ENCODE data around the gene JARID2.

Gene JARID2

DNA sequence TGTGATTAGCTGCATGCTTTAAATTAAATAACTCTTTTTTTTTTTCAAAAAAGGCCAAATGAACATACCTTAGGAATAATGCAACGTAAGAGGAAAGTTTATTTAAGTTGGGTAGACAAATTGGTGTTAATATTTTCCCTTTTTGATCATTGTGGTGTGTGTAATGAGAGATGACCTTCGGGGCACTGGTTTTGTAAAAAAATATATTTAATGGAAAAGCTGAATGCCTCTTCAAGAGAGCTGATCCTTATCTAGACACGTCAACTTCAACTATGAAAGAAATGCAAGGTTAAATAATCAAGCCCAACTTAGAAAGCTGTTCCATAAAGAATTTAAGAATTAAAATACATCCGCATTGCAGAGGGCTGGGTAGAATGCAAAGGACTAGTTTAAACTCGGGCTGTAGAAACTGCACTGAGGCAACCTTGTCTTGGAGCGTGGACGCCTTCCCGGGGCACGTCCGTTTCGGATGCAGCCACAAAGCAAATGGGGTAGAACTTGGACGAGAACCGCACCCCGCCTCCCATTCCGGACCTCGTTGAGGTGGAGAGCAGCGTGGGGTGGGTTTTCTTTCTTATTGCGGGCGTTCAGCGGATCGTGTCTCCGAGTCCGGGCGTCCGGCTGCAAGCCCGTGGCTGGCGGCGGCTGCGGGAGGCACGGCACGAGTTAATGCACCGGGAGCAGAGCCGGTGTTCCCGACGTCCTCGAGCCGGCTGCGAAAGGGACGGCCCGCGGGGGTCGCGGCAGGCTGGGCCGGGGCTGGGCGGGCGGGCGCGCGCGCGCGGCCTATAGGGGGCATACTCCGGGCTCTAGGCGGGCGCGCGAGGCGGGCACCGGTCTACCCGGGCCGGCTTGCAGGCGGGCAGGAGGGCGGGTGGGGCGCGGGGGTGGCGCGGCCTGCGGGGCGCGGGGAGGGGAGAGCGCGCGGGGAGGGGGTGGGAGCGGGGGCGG, 1.9 kb downstream of the JARID2 start:
- DNase-seq = peak; percentile 41 to 51

DNA sequence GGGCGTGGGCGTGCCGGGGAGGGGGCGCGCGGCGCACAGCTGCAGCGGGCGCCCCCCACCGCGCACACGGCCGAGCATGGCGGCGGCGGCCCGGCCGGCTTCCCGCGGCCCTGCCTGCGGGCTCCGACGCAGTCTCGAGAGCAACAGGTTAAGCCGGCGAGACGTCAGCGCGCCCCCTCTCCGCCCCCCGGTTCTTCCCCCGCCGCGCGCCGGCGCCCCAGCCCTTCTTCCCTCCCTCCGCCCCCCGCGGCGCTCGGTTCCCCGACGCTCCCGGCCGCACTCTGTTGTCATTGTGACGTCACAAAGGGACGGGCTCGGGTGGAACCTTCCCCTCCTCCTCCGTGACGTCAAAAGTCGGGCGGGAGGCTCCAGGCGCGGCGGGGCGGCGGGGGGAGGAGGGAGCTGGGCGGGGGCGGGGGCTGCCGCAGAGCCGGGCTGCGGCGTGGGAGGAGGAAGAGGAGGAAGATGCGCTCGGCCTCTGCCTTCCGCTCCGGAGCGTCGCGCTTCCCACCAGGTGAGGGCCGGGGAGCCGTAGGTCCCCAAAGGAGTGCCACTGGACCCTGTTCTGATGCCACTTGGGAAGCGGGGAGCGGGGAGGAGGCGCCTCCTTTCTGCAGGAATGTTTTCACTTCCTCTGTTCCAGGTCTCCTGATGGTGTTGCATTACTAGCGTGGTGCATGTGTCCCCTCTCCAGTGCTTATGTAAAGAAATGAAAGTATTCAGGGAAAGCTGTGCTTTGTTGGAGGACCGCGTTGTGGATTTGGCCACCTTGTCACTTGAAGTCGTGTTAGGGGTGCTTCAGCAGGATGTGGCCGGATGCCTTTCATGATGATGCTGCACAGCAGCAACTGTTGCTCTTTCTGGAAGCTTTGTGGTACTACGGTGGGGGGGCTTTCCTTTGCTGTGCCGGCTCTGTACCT, 2.8 kb downstream of the JARID2 start:
- DNase-seq = peak; percentile 88 to 89

DNA sequence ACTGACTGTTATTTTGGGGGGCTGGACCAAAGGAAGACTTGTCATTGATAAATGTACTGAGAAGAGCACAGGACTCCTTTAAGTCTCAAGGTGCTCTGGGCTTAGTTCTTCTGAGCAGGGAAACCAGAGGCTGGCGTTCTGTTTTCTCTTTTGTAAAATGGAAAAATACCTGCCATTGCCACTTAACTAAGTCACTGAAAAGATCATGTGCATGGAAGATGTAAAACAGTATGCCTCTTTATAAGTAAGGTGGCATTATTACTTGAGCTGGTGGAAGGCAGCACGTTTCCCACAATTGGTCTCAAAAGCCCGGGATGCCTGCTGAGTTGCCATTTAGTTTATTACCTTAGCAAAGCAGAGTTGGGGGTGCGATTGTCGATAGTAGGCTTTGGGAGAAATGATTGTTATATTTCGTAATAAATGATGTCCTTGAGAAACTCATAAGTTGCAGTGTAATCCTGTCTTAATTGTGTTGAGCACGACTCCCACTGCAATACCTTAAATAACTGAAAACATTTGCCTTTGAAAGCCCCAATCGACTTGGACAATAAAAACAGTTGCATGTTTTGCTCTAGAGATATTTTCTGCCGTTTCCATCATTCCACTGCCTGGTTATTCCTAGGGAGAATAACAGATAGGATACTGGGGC, 3.6 kb downstream of the JARID2 start:
- no peak for DNase-seq

DNA sequence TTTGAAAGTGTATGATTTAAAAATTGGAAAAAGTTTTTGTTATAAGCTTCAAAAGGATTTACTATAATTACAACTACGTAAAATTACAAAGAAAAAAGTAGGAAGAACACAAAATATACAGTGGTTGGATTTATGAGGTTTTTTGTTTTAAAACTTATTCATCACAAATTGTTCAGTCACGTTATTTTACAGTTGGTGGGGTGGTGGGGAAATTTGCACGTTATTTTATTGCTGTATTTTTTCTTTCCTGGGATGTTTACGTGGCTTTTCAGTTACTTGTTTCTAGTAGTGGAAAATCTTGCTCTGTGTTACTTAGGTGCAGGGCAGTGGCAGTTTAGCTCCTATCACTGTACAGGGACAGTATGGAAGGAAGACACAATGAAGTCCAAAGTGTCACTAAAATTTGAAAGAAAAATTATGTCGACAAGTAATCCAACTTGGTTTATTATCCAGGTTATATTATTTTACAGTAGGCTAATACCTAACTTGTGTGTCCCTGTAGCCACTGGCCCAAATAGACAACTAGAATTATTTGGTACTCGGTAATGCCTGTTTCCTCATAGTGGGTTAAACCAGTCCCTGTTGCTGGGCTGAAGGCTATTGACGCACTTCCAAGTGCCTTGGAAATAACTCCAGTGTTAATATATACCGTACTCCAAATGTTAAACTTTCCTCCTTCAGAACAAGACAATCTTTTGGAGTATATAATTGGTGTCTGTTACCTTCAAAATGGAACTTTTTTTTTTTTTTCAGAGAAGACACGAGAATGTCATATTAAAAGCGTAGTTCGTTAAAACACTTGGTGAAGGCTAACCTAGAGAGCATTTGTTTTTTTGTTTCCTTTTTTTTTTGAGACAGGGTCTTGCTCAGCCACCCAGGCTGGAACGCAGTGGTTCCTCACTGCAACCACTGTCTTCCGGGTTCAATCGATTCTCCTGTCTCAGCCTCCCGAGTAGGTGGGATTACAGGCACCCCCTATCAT, 4.6 kb downstream of the JARID2 start:
- DNase-seq = no peak

DNA sequence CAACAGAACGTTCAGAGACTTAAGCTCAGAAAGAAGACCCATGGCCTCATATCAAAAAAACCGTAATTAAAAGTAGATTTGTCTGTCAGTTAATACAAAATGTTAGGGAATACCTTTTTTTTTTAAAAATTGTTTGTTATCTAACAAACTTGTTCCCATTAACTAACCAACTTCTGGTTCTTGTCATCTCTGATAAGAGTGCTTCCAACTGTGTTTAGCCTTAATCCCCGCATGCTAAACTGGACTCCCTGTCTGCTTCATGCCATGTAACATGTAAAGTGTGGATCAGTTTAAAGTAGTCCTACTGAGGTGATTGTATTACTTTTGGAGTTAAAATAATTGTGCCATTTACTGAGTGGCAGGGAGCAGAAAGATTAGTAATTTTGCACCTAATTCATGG, 6.3 kb downstream of the JARID2 start:
- DNase-seq = no peak

DNA sequence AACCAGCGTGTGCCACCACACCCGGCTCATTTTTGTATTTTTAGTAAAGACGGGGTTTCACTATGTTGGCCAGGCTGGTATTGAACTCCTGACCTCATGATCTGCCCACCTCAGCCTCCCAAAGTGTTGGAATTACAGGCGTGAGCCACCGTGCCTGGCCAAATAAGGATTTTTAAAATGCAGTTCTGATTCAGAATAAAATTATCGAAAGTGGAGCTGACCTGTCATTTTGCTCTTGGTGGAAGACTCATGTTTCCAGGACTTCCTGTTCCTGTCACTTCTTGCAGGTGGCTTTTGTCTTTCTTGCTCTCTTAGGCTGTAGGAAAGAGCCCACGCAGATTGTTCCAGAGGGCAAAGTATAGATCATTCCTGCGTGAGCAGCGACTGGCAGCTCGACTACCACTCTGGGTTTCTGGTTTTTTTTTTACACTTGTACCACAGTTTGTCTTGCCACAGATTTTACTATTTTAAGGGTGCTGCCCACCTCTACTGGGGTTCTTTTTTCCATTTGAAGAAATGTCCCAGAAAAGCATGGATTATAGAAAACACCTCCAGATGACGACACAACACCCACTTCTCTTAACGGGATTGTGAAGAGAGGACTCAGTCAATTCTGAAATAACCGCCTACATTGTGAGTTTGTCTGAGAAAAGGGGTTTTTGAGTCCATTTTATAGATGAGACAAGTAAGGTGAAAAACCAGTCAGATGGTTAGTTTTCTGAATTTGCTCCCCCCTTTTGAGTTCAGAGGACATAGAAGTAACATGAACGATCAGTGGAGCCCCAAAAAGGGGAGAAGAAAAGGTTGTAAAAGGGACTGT, 7.5 kb downstream of the JARID2 start:
- no peak for DNase-seq

DNA sequence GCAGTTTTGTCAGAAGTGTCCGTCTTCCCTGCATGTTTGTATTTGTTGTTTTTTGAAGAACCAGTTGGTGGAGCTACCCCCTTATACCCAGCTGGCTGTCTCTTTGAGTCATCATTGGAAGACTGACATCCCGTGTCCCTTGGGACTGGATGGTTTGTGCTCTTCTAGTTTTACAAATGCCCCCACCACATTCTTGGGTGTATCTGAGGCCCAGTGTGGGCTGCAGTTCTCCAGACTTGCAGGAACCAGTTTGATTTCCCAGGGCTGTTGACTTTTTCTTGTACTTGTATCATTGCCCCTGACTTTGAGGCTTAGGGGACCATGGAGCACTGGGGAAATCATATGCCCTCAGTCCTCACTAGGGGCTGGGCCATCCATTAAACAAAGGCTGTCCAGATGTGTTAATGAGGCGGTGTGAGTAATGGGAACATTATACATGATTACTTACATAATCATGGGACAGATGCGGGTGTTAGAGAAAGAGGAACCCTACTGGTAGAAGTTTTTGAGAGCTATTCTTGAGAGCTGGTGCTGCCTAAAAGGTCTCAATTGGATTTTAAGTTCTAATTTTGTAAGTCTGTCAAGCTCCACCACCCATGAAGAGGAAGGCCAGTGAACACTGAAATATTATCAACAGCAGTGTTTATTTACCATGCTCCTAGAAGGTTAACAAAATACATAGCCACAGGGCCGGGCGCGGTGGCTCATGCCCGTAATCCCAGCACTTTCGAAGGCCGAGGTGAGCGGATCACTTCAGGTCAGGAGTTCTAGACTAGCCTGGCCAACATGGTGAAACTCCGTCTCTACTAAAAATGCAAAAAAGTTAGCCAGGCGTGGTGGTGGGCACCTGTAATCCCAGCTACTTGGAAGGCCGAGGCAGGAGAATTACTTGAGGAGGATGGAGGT, 8.5 kb downstream of the JARID2 start:
- no peak for DNase-seq

DNA sequence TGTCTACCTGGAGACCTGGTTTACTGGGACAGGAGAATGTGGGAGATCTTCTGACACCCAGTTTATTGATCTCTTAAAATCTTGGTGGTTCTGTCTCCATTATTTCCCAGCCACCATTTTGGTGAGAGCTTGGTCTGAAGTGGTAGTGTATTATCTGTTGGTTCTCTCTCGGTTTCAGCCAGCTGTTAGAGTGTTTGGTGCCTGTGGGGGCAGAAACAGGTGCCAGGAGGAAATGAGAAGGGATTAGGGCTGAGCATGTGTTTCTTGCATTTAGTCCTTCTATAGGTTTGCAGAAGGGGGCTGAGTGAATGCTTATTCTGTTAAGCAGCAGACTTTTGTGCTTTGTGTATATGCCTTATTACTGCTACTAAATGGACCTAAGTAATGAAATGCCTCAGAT, 9.6 kb downstream of the JARID2 start:
- DNase-seq = no peak

DNA sequence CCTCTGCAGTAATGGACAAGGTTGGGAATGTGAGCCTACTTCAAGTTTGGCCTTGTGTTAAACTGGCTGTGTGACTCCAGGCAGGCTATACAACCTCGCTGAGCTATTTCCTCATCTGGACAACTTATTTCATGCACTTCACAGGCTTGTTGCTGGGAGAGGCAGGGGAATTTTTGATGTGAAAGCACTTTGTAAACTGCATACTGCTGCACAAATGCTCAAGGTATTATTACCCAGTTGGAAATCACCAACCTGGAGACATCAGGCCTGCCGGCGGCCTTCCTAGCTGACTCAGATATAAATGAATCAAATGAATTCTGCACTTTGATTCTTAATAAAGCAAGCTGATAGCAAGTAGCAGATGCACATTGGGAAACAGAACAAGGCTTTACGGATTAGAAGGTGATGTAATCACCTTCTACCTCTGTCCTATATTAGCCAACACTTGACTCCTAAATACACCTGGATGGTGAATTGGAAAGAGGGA, 10.1 kb downstream of the JARID2 start:
- DNase-seq = no peak

DNA sequence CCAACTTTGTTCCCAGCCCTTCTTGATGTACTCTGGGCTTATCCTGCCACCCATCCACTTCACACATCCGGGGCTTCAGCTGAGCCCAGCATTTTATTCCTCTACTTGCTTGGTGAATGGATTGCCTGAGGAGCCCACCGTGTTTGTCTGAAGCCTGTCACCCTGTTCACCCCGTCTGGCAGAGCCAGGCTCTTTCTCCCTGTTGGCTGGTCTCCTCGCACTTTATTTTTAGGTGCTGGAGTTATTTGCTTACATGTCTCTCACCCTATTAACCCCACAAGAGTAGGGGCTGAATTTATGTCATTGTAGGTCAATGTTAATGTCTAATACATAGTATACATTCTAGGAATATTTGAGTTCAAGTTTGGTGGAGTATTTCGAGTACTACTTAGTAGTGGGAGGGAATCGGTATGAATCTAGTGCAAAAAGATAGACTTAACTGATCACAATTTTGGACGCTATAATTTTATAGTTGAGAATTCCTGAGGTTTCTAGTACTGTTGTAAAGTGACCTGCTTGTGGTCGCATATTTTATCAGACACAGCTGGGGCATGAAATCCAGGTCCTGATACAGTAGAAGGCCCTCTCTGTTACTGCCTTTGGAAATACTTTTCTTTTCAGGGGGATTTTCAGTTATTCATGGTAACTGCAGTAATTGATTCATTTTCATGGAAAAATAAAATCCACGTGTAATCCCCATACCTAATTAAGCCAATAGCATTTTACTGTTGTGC, 10.8 kb downstream of the JARID2 start:
- DNase-seq = no peak

DNA sequence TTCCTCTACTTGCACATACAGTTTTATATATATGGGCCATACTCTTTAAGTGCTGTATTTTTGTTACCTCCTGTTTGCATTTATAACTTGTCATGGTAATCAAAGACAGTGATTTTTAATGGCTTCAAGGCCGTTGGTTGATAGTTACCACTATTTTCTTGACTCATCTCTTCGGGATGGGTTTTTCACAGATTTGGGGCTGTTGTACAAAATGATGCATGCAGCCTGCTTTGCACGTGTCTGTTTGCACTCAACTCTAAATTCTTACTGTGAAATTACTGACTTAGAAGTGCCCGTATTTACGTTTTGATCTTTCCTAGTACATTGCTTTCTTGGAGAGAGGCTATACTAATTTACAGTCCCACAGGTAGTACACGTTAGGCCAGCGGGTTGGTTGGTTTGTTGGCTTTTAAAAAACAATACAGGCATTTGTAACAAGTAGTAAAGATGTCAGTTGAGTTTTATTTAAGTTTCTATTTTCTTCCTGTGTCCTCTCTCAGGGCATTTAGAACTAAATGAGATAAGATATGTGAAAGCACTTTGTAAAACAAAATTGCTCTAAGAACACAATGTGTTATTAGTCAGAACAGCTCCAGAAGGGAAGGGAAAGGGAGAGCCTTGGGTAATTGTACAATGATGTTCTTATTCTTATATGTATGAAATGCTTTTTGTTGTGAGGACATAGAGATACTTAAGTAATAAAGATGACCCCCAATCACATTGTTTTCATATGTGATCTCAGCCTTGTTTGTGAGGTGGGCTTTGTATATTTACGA, 11.7 kb downstream of the JARID2 start:
- no peak for DNase-seq

DNA sequence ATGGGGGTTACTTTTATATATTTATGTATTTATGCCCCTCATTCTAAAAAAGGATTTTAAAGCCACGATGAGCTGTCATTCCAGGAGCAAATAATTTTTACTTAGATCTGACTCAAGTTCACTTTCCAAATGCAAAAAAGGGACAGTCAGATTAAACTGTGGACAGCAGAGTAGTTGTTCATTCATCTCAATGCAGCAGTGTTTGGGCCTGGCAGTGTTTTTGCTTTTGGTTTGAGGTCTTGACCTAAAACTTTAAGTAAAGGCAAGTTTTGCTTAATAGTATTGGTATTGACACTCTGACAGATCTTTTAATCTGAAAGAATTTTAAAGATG, 13.9 kb downstream of the JARID2 start:
- no peak for DNase-seq

DNA sequence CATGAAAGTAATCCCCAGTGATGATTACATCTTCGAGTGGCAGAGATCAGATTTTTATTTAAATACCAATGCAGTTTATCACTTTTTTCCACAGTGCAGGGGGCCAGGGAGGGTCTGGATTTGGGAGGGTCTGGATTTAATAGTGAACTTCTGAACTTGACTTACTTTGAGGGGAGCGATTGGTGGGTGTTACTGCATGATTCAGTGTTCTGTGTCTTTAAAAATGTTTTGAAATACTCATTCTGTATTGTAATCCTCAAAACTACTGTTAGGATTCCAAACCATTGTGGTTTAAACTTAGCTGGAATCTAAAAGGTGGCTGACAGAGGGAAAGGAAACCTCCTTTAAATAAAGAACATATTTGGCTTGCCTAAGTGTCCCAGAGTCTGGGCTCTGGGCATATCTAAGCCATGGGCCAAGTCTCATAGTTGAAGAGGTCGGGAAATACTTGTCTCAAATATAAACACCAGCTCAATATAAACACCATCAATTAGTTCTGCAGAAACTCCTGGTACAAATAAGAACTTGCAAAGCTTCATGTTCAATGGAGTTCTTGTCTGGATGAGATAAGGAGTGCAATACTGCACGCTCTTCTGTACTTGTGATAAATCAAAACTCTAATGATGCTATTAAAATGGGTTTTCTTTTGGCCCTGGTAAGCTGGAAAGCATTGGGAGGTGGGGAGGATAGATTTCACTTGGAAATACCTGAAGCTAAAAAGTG, 14.4 kb downstream of the JARID2 start:
- DNase-seq = no peak

DNA sequence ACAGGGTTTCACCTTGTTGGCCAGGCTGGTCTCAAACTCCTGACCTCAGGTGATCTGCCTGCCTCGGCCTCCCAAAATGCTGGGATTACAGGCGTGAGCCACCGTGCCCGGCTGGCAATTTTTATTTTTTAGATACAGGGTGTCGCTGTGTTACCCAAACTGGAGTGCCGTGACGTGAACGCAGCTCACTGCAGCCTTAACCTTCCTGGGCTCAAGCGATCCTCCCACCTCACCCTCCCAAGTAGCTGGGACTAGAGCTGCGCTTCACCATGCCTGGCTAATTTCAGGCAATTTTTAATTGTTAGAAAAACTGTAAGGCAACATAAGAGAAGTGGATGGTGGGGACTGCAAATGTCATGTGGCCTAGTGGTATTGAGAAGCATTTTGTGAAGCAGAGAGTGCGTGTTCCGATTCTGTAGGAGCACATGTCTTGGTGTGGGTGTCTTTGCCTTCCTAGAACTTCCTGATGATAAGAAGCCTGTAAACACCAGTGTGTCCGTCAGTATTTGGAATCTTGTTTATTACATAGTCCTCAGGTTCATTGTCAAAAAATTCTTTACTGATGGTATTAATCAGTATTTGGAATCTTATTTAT, 18.0 kb downstream of the JARID2 start:
- DNase-seq = no peak

DNA sequence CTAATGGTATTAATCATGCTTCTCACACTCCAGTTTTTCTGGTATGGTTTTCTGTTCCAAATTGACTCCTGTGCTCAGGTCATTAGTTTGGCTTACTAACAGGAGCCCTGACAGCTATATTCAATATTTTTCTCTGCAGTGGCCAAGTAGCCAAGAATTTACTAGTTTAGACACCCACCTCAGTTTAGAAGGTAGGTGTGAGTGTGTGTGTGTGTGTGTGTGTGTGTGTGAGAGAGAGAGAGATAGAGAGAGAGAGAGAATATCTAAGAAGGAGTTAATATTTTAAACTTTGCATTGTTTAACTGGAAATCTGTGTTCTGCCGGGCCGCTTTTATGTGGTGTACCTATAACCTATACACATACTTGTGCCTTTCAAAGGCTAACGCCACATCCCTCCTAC, 18.5 kb downstream of the JARID2 start:
- no peak for DNase-seq

DNA sequence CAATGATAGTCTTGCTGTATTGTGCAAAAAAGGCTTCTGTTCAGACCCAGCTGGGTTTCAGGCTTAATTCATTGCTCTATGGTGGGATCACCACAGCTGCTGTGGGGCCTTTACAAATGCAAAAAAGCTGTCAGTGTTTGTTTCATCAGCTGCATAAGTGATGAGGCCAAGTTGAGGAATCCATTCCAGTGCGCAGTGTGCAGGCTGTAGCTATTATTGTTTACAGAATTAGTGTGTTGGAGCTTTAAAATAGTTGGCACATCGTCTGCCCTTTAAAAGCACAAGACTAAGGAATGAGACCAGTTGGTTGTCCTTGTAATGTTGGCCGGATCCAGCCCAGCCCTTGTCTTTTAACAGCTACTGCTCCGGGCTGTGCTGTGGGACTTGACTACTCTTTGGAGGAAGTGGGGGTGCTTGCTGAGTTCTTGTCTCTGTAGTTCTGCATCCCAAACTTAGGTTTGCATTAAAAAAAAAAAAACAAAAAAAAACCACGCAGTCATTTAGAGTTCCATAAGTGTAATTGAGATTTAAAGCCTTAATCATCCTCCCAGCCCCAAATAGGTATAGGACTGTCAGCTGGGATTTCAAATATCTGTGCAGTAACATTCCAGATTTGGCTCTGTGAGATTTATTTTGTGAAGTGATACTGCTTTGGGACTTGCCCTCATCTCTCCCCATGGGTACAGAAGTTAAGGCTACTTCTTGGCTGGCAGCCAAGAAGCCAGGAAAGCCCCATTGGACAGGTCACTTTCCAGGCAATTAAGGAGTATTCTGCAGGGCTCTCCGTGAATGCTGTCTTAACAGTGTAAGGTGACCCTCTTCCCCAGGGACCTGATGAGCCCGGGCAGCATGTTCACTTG, 19.3 kb downstream of the JARID2 start:
- no peak for DNase-seq
